HG02884 (cell line): ENCODE data around the gene ZNF140.

Experiments used
- ATAC-seq: cut with Tn5 transposase; IDR thresholded peaks from one replicate; pipeline ENCODE4 v1.9.1; 2021; ENCODE audit warnings: mild to moderate bottlenecking, moderate library complexity; ENCODE audit not compliant: unreplicated experiment

ZNF140 gene

DNA sequence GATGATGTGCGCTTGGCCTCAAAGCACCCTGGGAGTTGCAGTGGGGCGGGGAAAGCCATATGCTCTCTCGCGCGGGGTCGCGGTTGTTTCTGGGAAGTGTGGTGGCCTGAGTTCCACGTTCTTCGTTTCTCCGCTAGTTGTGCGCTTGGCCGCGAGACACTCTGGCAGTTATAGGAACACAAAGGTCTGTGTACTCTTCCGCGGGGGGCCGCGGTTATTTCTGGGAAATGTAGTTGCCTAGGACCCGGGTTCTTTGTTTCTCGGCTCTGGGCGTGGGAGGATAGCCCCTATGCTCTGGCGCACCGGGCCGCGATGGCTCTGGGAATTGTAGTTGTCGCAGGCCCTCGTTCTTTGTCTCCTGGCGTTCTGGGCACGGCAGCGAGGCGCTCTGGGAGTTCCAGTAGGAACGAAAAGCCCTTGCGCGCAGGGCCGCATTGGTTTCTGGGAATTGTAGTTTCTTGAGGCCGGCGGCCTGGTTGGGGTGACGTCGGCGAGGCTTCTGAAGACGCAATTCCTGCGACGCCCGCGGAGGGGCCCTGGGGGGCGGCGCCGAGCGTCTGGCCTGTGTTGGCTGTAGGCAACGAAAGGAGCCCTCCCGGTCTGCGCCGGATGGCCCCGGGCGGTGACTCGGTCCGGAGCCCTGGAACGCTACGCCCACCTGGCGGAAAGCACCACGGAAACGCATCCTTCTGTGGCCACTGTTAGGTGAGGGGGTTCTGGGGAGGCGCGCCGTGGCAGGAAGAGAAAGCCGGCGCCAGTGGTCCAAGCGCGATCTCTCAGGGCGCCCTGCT lies at the start of gene ZNF140:
Gene ZNF140, plus strand, starts transcription at position 556 of the 791 bp plus-strand sequence. CDS start 398 bp downstream, outside the sequence.
- ATAC-seq = peak; percentile 66

DNA sequence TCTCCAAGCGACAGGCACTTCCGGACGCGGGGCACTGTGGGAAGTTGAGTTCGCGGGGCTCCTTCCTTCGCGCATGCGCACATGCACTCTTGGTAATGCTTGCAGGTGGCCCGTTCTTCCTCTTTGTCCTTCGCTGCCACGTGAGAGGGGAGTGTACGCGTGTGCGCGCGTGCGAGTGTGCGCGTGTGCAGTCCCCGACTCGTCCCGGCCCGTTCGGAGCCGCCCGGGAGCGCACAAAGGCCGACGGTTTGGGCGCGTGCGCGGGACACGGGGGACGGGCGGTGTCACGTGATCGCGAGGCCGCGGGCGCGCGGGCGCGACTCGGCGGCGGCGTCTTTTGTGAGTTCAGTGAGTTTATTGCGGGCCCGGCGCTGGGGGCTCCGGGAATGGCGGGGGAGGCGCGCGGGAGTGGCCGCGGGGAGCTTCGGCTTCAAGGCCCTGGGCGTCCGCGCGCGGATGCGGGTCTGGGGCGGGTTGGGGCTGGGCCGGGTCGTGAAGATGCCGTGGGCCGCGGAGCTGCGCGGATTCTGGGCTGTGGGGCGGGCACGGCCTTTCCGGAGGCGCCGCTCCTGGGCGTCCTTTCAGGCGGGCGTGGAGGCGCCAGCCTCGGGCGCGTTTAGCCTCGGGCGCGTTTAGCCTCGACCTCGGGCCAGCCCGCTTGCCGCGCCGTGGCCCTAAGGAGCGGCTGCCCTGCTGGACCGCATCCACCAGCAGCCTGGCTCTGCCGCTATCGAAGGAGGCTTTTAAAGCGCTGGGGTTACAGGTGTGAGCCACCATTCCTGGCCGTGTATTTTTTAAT lies 43.3 kb upstream of the ZNF140 start, which contains the start of gene ZNF84:
Gene ZNF84, plus strand, starts transcription at position 303 of the 799 bp plus-strand sequence. CDS start 3,959 bp downstream, outside the sequence.
- peak; percentile 86 for ATAC-seq

DNA sequence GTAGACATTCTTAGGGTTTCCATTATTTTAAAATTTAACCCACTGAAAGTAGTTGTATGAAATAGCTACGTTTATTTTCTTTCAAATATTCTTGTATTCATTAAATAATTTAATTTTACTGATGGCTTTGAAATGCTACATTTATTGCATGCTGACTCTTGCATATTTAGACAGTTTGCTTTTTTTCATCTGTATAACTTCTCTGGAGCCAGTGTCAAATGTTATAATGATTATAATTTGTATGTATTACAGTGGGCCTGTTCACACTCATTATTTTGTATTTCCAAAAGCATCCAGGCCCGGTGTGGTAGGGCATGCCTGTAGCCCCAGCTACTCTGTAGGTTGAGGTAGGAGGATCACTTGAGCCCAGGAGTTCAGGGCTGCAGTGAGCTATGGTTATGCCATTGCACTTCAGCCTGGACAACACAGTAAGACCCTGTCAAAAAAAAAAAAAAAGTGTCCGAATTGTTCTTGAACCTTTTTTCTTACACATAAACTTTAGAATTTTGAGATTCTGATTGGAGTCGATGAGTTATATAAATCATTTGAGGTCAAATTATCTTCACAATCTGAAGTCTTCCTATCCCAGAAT lies 42.5 kb upstream of the ZNF140 start:
- no peak for ATAC-seq

DNA sequence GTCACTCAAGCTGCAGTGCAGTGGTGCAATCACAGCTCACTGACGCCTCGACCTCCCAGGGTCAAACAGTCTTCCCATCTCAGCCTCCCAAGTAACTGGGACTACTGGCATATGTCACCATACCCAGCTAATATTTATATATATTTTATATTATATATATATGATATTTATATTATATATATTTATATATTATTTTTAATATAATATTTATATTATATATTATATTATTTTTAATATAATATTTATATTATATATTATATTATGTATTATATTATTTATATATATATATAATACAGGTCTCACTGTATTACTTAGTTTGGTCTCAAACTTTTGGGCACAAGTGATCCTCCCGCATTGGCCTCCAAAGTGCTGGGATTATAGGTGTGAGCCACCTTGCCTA lies 34.0 kb upstream of the ZNF140 start:
- ATAC-seq = no peak

DNA sequence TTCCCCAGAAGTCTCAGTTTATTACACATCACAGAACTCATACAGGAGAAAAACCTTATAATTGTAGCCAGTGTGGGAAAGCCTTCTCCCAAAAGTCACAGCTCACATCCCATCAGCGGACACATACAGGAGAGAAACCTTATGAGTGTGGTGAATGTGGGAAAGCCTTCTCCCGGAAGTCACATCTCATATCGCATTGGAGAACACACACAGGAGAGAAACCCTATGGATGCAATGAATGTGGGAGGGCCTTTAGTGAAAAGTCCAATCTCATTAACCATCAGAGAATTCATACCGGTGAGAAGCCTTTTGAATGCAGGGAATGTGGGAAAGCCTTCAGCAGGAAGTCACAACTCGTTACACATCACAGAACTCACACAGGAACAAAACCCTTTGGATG lies 23.3 kb upstream of the ZNF140 start:
- ATAC-seq = no peak

DNA sequence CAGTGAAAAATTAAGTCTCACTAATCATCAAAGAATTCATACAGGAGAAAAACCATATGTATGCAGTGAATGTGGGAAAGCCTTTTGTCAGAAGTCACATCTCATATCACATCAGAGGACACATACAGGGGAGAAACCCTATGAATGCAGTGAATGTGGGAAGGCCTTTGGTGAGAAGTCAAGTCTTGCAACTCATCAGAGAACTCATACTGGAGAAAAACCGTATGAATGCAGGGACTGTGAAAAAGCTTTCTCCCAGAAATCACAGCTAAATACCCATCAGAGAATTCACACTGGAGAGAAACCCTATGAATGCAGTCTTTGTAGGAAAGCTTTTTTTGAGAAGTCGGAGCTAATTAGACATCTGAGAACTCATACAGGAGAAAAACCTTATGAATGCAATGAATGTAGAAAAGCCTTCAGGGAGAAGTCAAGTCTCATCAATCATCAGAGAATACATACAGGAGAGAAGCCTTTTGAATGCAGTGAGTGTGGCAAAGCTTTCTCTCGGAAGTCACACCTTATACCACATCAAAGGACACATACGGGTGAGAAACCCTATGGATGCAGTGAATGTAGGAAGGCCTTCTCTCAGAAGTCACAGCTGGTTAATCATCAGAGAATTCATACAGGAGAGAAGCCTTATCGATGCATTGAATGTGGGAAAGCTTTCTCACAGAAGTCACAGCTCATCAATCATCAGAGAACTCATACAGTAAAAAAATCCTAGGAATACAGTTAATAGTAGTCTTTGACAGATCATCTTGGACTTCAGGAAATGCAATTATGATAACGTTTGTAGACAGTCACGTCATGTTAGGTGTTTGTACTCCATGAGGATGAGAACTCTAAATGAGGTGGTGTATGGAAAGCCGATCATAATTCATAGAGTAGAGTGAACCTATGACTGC lies 22.3 kb upstream of the ZNF140 start:
- no peak for ATAC-seq

DNA sequence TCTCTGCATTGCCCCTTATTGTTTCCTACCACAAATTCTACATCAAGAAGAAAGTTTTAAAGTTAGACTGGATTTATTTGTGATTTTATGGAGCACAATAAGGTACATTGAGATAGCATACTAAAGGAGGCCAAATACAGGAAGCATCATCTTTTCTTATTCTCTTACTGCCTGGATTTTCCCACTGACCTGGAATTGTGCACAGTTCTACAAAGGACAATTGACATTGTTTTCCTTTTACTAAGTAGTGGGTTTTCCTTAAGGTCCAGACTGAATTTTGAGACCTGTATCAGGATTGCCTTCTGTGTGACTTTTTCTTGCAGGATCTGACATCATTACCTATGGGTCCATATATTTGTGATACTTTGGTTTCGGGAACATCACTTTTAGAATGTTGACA lies 18.8 kb upstream of the ZNF140 start:
- no peak for ATAC-seq

DNA sequence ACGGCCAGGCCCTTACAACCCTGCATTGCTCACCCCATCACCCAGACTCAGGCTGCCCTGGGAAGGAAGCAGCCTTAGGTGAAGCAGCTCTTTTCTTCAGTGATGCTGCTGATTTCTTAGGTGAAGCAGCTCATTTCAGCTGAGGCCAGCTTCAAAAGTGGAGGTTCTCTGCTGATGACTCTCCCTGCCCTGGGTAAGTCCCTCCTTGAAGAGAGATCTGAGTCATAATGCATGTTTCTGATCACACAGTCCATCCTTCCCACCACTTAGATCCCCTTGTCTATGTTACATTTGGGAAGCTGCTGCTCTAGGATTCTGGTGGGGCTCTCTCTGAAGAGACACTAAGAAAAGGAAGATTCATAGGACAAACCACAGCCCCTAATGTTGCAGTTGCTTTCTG lies 17.2 kb upstream of the ZNF140 start:
- ATAC-seq = no peak

DNA sequence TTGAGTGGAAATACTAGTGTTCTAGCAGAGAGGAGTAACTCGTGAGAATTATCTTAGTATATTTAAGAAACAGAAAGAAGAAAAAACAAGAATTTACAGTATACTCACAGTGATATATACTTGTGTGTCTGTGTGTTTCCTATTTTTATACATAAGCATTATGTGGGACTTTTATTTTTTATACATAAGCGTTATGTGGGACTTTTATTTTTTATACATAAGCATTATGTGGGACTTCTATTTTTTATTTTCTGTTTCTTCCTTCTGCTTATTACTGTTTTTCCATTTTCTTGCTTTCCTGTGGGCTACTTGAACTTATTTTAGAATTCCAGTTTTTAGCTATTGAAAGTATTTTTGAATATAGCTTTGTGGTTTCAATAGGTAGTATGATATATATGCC lies 6.9 kb upstream of the ZNF140 start:
- ATAC-seq = no peak

DNA sequence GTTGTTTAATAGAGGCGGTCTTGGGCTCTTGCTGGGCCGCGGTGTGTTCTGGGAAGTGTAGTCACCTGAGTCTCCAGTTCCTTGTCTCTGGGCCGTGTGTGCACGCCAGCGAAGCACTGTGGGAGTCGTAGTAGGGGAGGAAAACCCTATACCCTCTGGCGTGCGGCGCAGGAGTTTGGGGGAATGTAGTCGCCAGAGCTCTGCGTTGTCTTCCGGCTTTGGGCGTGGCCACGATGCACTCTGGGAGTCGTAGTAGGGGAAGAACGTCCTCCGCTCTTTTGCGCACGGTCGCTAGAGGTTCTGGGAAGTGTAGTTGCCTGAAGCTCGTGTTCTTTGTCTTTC lies 726 bp upstream of the ZNF140 start:
- peak; percentile 73 for ATAC-seq

DNA sequence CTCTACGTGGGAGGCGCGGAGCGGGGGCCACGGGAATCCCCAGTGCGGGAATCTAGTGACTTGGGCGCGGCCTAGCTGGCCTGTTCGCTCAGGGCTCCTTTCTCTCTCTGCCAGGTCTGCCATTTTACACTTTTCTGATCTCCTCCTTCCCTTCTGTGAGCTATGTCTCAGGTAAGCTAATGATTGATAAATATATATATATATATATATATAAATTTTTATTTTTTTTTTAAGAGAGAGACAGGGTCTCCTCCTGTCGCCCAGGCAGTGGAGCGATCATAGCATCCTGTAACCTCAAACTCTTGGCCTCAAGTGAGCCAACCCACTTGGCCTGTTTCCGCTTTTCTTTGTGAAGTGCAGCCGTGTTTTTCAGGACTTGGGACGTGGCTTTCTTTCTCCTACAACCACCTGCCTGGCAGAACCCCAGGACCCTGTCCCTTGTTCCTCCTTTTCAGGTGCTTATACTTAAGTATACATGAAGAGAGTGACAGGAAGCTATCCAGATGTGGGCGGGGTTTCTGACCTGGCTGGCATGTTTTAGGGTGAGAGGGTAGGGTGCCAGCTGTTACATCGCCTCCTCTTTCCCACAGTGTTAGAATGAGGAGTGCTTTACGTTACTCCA lies 547 bp downstream of the ZNF140 start:
- no peak for ATAC-seq

DNA sequence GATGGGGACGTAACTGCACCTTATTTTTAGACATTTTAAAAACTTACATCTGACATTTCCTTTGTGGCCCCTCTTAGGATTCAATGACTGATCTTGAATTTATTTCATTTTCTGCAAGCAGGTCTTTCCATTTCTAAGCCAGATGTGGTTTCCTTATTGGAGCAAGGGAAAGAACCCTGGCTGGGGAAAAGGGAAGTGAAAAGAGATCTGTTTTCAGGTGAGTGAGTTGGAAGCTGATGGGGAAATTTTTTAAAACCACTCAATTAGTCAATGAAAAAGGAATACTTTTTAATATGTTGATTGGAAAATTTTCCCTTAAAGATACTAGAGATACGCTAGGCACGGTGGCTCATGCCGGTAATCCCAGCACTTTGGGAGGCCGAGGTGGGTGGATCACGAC lies 2.6 kb downstream of the ZNF140 start:
- no peak for ATAC-seq

DNA sequence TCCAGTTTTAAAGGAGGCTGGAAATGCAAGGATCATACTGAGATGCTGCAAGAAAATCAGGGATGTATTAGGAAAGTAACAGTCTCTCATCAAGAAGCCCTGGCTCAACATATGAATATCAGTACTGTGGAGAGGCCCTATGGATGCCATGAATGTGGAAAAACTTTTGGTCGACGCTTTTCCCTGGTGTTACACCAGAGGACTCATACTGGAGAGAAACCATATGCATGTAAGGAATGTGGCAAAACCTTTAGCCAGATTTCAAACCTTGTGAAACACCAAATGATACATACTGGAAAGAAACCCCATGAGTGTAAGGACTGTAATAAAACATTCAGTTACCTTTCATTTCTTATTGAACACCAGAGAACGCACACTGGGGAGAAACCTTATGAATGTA lies 24.9 kb downstream of the ZNF140 start:
- no peak for ATAC-seq

DNA sequence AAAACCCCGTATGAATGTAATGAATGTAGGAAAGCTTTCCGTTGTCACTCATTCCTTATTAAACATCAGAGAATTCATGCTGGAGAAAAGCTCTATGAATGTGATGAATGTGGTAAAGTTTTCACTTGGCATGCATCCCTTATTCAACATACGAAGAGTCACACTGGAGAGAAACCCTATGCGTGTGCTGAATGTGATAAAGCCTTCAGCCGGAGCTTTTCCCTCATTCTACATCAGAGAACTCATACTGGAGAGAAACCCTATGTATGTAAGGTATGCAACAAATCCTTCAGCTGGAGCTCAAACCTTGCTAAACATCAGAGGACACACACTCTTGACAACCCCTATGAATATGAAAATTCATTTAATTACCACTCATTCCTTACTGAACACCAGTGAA lies 25.5 kb downstream of the ZNF140 start:
- no peak for ATAC-seq

DNA sequence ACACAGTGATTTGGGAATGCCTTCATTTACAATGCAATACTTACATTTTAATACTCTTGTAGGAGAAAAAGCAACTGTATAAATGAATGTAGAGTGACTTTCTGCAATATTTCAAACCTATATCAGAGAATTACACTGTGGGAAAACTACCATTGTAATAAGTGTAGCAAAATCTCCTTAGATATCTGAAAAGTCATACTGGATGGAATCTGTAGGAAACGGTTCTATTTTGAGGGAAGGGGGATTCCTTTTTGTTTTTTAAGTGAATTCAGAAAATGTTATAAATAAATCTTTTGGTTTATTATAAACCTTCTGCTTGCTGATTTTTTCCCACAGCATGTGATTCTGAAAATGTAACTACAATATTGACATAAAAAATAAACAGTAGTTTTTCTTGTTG lies 26.4 kb downstream of the ZNF140 start:
- no peak for ATAC-seq

DNA sequence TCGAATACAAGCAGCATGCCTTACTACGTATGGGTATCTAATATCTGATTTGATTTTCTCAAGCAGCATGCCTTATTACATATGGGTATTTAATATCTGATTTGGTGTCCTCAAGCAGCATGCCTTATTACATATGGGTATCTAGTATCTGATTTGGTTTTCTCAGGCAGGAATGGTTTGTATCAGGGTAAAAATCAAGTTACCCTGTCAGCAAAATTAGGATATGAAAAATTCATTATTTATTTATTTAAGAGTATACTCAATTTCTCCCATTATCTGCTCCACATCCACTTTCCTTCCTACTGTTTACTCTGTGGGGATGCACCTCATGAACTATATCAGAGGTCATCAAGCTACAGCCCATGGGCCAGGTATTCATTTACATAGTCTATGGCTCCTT lies 27.4 kb downstream of the ZNF140 start:
- ATAC-seq = no peak

DNA sequence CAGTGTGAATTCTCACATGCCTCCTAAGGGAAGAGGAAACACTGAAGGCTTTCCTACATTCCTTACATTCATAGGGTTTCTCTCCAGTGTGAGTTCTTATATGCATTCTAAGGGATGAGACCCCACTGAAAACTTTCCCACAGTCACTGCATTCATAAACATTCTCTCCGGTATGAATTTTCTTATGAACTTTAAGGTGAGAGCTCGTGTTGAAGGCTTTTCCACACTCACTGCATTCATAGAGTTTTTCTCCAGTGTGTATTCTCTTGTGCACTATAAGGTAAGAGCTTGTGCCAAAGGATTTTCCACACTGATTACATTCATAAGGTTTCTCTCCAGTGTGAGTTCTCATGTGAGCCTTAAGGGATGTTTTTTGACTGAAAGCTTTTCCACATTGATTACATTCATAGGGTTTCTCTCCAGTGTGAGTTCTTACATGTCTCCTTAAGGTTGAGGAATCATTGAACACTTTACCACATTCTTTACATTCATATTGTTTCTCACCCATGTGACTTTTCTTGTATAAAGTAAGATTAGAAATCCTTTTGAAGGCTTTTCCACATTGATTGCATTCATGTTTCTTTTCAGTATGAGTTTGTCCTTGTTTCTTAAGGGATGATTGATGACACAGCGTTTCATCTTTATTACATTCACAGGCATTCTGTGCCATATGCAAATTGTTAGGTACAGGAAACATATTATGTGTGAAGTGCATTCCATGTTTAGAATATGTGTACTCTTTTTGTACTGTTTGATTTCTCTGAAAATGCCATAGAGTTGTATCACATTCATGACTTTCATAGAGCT lies 39.9 kb downstream of the ZNF140 start:
- no peak for ATAC-seq

DNA sequence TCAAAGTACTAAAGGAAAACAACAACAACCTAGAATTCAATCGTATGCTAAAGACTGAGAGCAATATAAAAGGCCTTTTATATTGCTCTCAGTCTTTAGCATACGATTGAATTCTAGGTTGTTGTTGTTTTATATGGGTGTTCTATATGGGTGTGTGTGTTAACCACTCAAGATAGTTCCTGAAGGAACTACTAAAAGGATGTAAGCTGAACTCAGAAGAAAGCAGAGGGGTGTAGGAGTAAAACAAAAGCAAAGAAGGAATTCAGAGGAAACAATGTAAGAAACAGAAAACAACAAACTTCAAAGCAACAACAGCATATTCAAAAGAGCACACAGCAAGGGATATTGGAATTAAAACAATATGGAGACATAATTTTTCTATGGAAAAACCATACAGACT lies 44.0 kb downstream of the ZNF140 start:
- no peak for ATAC-seq

DNA sequence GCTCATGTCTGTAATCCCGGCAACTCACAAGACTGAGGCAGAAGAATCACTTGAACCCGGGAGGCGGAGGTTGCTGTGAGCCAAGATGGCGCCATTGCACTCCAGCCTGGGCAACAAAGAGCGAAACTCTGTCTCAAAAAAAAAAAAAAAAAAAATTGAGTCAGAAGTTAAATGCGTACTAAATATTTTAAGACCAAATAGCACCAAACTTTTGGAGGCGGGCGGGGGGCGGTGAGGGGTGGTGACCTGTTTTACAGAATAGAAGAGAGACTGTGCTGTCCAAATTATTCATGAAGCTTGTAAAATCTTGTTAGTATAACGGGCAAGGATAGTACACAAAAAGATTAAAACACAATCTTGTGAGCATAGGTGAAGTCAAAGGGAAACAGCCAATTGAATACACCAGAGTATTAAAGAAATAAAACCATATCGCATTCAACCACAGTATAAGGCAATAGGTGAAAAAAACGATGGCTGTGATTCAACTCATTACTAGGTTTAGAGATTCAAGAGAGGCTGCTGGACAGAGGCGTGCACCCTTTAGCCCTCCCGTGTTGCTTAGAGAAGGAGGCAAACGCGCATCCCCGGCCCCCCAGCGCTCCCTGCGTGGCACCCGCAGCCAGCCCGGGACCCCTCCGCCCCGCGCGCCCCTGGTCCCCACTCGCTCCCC lies 48.8 kb downstream of the ZNF140 start:
- no peak for ATAC-seq
